Measurements from ENCODE around the gene ARSB. TPM values are rescaled to one million over a fixed set of nuclear protein-coding genes. Genes with fewer than 3 reads are reported as not detected.

ARSB gene
- total RNA-seq (ENCODE audit: low replicate concordance): 8.8 and 18.5 TPM in 2 replicates
- long read RNA-seq, partial matches to known transcripts: 1 of 2 reads
- long read RNA-seq, other reads (novel, unspliced or antisense): 1 of 2 reads

DNA sequence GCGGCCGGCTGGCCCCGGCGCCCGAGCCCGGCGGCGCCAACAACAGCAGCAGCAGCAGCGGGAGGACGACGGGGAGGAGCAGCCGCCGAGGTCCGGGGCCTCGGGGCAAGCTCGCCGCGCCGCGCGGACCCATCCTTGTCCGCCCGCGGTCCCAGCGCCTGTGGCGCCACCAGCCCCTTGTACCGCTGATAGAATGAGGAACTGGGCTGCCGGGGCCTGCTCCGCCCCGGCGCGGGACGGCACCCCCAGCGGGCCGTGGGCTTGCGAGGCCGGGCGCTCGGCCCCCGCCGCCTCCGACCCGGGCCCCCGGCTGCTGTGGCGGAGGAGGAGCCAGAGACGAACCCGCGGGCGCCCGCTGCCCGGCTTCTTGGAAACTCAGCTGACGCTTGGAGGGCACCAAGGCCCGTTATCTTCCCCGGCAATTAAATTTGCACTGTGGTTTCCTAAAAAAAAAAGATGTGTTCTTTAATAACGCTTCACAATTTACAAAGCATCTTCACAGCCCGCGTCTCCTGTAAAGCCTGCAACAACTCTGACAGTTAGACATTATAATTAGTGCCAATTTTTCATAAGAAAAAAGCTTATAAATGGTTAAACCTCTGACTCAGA is at the start of gene ARSB:
Gene ARSB, minus strand, starts transcription at position 195 of the 609 bp plus-strand sequence. Its CDS starts 62 bp downstream, at position 133.
- Mint-ChIP-seq H3K27me3 (peaks cover 6% of the 10 kb centered on the region), H3K4me1 (ENCODE audit: unreplicated experiment) (peaks cover 27% of the 10 kb centered on the region), H3K9me3 (no peaks in the 10 kb centered on the region), H3K36me3 (no peaks in the 10 kb centered on the region), H3K27ac (peak within 1 kb of the TSS; percentile 90), H3K4me3 (peak within 1 kb of the TSS; percentile 91)
- TF ChIP-seq, protein P1, sequence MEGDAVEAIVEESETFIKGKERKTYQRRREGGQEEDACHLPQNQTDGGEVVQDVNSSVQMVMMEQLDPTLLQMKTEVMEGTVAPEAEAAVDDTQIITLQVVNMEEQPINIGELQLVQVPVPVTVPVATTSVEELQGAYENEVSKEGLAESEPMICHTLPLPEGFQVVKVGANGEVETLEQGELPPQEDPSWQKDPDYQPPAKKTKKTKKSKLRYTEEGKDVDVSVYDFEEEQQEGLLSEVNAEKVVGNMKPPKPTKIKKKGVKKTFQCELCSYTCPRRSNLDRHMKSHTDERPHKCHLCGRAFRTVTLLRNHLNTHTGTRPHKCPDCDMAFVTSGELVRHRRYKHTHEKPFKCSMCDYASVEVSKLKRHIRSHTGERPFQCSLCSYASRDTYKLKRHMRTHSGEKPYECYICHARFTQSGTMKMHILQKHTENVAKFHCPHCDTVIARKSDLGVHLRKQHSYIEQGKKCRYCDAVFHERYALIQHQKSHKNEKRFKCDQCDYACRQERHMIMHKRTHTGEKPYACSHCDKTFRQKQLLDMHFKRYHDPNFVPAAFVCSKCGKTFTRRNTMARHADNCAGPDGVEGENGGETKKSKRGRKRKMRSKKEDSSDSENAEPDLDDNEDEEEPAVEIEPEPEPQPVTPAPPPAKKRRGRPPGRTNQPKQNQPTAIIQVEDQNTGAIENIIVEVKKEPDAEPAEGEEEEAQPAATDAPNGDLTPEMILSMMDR (conservative IDR thresholded peaks at IDR 0.05): no peak
- peak; percentile 80 for DNase-seq (ENCODE audit: extremely low spot score, unreplicated experiment)

GRCh38 chr5:79032782-79033181 is 47.7 kb upstream of the ARSB start:
- Mint-ChIP-seq H3K36me3 (no peaks in the 10 kb centered on the region), H3K27ac (no peak overlapping the region), H3K27me3 (no peaks in the 10 kb centered on the region), H3K4me1 (ENCODE audit: unreplicated experiment) (peaks cover 4% of the 10 kb centered on the region), H3K9me3 (no peaks in the 10 kb centered on the region), H3K4me3 (no peak overlapping the region)
- no peak for DNase-seq (ENCODE audit: extremely low spot score, unreplicated experiment)
- TF ChIP-seq, protein P1 (conservative IDR thresholded peaks at IDR 0.05): no peak

- Mint-ChIP-seq H3K4me1 (ENCODE audit: unreplicated experiment) (peaks cover 4% of the 10 kb centered on the region), H3K4me3 (no peak overlapping the region), H3K27ac (no peak overlapping the region), H3K27me3 (peaks cover under 1% of the 10 kb centered on the region), H3K9me3 (no peaks in the 10 kb centered on the region), H3K36me3 (no peaks in the 10 kb centered on the region)
- TF ChIP-seq, protein P1 (conservative IDR thresholded peaks at IDR 0.05): no peak
- no peak for DNase-seq (ENCODE audit: extremely low spot score, unreplicated experiment)
Measured at GRCh38 chr5:79032031-79032695, 47.1 kb upstream of the ARSB start.

DNA sequence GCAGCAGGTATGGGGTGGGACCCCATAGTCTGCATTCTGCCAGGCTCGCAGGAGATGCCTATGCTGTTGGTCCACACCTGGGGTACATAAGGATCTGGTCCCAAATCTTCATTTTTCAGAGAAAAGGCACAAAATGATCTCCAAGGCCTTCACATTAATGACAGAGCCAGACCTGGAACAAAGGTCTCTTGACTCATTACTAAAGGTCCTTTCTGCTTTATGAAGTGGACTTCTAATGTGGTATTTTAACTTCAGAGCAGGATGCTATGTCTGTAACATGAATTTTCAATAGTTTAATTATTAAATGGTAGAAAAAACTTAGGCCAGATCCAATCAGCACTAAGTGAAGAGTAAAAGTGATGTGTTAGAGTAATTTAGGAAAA is 46.4 kb upstream of the ARSB start:
- no peak for DNase-seq (ENCODE audit: extremely low spot score, unreplicated experiment)
- Mint-ChIP-seq H3K9me3 (no peaks in the 10 kb centered on the region), H3K4me3 (no peak overlapping the region), H3K27me3 (peaks cover 6% of the 10 kb centered on the region), H3K4me1 (ENCODE audit: unreplicated experiment) (peaks cover 4% of the 10 kb centered on the region), H3K27ac (no peak overlapping the region), H3K36me3 (no peaks in the 10 kb centered on the region)
- TF ChIP-seq, protein P1 (conservative IDR thresholded peaks at IDR 0.05): no peak

GRCh38 chr5:79030663-79031484 is 45.8 kb upstream of the ARSB start:
- no peaks in the 10 kb centered on the region for H3K36me3 Mint-ChIP-seq
- no peak overlapping the region for H3K27ac Mint-ChIP-seq
- H3K9me3 Mint-ChIP-seq: no peaks in the 10 kb centered on the region
- H3K27me3 Mint-ChIP-seq: peaks cover 9% of the 10 kb centered on the region
- TF ChIP-seq, protein P1 (conservative IDR thresholded peaks at IDR 0.05): no peak
- DNase-seq (ENCODE audit: extremely low spot score, unreplicated experiment): no peak
- peaks cover 4% of the 10 kb centered on the region for H3K4me1 Mint-ChIP-seq (ENCODE audit: unreplicated experiment)
- no peak overlapping the region for H3K4me3 Mint-ChIP-seq
